Measurements from ENCODE around the gene DNAH3. TPM values are rescaled to one million over a fixed set of nuclear protein-coding genes. Genes with fewer than 3 reads are reported as not detected.

The DNAH3 gene
- total and polyA plus RNA-seq, 2 of the 13 experiments (the other 11 are each of a cell fraction or from before 2014, with no cell fraction given): 0.07 to 0.08 TPM

GRCh38 chr16:21156767-21157467, 6.3 kb upstream of the DNAH3 start (continued):
- TF ChIP-seq ZNF18 (CRISPR knock-in tag; IDR thresholded peaks at IDR 0.05; ENCODE audit: insufficient replicate concordance) (no peak), RFX1 (IDR thresholded peaks at IDR 0.05) (no peak), KAT2B (IDR thresholded peaks at IDR 0.05; ENCODE audit: borderline replicate concordance, low read depth, low read length) (no peak), ZNF766 (CRISPR knock-in tag; IDR thresholded peaks at IDR 0.05; ENCODE audit: borderline replicate concordance) (no peak), RAD21 (CRISPR knock-in tag; IDR thresholded peaks at IDR 0.05) (peak; percentile 96), ZNF264 (CRISPR knock-in tag; IDR thresholded peaks at IDR 0.05) (no peak), ATF1 (CRISPR knock-in tag; IDR thresholded peaks at IDR 0.05) (no peak), ETV6 (CRISPR knock-in tag; conservative IDR thresholded peaks at IDR 0.05) (no peak), TBX3 (IDR thresholded peaks at IDR 0.05; ENCODE audit: borderline replicate concordance) (no peak), ZNF724P (CRISPR knock-in tag; IDR thresholded peaks at IDR 0.05; ENCODE audit: borderline replicate concordance) (no peak), ESRRA (CRISPR knock-in tag; IDR thresholded peaks at IDR 0.05; ENCODE audit: low read depth) (no peak), ZNF644 (CRISPR knock-in tag; IDR thresholded peaks at IDR 0.05; ENCODE audit: low read depth) (no peak), CBX5 (CRISPR knock-in tag; IDR thresholded peaks at IDR 0.05; ENCODE audit: borderline replicate concordance) (no peak), ZNF333 (CRISPR knock-in tag; IDR thresholded peaks at IDR 0.05; ENCODE audit: borderline replicate concordance) (no peak), ATF6 (CRISPR knock-in tag; conservative IDR thresholded peaks at IDR 0.05) (no peak), RARA (CRISPR knock-in tag; IDR thresholded peaks at IDR 0.05) (no peak), NFIB (CRISPR knock-in tag; IDR thresholded peaks at IDR 0.05; ENCODE audit: borderline replicate concordance) (no peak), ZFY (CRISPR knock-in tag; IDR thresholded peaks at IDR 0.05) (no peak), RORA (CRISPR knock-in tag; IDR thresholded peaks at IDR 0.05) (no peak), ZBTB44 (CRISPR knock-in tag; IDR thresholded peaks at IDR 0.05) (no peak), ZNF230 (CRISPR knock-in tag; IDR thresholded peaks at IDR 0.05) (no peak)
- TF ChIP-seq, protein P1, sequence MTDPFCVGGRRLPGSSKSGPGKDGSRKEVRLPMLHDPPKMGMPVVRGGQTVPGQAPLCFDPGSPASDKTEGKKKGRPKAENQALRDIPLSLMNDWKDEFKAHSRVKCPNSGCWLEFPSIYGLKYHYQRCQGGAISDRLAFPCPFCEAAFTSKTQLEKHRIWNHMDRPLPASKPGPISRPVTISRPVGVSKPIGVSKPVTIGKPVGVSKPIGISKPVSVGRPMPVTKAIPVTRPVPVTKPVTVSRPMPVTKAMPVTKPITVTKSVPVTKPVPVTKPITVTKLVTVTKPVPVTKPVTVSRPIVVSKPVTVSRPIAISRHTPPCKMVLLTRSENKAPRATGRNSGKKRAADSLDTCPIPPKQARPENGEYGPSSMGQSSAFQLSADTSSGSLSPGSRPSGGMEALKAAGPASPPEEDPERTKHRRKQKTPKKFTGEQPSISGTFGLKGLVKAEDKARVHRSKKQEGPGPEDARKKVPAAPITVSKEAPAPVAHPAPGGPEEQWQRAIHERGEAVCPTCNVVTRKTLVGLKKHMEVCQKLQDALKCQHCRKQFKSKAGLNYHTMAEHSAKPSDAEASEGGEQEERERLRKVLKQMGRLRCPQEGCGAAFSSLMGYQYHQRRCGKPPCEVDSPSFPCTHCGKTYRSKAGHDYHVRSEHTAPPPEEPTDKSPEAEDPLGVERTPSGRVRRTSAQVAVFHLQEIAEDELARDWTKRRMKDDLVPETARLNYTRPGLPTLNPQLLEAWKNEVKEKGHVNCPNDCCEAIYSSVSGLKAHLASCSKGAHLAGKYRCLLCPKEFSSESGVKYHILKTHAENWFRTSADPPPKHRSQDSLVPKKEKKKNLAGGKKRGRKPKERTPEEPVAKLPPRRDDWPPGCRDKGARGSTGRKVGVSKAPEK (CRISPR knock-in tag; IDR thresholded peaks at IDR 0.05; ENCODE audit: borderline replicate concordance): no peak

Measured in HepG2 (cell line).